HG02759 (cell line): ENCODE data around the gene RFC5.
"Not testable (repeated sequence)": the region's sequence is repeated elsewhere in the genome, so short reads cannot be mapped to it uniquely, and the experiment has no call there.

Source experiments
- ATAC-seq: cut with Tn5 transposase; IDR thresholded peaks from one replicate; pipeline ENCODE4 v1.9.1; 2021; ENCODE audit warnings: mild to moderate bottlenecking, moderate library complexity; ENCODE audit not compliant: unreplicated experiment

RFC5 gene, protein sequence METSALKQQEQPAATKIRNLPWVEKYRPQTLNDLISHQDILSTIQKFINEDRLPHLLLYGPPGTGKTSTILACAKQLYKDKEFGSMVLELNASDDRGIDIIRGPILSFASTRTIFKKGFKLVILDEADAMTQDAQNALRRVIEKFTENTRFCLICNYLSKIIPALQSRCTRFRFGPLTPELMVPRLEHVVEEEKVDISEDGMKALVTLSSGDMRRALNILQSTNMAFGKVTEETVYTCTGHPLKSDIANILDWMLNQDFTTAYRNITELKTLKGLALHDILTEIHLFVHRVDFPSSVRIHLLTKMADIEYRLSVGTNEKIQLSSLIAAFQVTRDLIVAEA

DNA sequence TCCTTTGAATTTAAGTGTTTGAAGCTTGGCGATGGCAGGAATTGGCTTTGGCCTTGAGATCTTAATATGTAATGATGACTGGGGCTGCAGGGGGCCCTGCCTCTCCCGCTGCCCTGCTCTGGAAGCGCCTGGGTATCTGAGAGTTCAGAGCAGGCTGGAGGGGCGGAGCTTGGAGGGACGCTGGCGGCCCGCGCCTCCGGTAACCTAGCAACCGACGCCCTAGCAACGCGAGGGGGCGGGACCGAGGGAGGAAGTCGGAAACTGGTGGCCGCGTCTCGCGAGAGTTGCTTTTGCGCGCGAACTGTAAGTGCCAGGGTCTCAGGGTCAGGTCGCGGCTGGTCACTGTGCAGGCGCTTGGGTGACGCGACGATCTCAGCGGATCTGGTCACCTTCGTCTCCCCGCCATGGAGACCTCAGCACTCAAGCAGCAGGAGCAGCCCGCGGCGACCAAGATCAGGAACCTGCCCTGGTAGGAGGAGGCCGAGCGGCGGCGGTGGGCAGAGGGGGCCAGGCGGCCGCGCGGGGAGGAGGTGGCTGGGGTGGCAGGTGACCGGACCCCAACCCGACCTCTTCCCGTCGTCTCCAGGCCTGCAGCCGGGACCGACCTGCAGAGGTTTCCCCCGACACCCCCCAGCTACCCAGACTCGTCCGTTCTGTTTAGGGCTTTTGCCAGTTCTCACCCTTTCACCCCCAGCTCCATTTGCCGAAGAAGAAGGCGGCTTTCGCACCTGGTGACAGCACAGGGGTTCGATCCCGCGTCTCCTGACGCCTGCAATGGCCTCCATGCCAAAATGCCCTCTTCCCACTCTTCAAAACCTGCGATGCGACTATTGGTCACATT is at the start of gene RFC5:
Gene RFC5 (plus strand): TSS at position 280 of the 841 bp plus-strand sequence. CDS start 125 bp downstream, at position 405.
- peak; percentile 97 for ATAC-seq

DNA sequence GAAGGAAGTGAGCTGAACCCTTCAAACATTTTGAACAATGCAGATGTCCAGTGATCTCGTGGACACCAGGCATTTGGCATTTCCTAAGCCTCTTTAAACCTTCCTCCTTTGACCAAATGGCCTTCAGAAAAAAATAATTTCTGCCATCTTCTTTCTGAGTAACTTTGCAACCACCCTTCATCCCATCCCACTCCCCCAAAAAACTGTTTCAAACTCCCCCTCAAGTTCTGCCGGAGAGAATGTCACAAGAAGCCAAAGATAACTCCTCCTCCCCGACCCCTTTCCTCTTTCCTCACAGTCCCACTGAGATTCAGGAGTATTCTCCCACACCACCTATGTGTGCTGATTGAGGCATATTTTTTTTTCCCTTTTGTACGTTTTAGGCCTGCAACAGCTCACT is 49.5 kb upstream of the RFC5 start:
- no peak for ATAC-seq

DNA sequence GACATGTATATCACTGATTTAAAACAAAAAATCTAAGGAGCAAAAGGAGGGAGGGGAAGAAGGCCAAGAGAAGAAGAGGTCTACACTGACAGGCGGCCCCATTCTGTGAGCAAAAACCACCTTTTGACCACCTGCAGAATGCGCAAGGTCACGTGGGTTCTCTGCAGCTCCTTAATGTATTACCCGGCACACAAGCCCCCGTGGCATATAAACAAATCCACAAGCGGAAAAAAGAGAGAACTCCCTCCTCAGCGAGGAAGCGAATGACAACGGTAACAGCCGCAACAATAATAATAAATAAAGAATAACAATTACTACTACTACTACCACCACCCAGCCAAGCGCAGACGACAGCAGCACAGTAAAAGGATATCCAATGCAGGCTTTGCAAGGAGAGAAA is 49.0 kb upstream of the RFC5 start:
- no peak for ATAC-seq

DNA sequence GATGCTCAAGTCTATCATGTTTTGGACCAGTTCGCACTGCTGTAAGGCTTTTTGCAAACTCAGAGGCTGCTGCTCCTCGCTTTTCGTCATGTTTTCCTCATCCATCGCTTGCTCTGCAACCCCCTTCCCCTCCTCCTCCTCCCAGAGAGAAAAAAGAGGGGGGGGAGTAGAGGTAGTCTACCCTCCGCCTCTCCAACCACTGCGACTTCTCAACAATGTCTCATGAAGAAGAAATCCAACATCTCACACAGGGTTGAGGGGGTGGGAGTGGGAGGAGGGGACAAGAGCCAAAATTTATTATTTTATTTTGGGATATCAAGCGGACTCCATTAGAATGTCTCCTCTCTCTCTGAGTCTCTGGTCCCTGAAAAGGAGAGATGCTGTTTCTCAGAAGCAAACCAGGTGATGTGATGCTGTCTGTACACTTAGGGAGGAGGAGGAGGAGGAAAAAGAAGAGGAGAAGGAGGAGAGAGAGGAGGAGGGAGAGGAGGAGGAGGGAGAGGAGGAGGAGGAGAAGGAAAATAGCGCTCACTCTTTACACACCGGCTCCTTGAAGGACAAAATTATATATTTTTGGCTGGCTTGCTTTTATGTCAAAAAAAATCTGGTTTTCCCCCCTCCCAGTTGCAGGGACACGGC is 48.2 kb upstream of the RFC5 start:
- no peak for ATAC-seq

DNA sequence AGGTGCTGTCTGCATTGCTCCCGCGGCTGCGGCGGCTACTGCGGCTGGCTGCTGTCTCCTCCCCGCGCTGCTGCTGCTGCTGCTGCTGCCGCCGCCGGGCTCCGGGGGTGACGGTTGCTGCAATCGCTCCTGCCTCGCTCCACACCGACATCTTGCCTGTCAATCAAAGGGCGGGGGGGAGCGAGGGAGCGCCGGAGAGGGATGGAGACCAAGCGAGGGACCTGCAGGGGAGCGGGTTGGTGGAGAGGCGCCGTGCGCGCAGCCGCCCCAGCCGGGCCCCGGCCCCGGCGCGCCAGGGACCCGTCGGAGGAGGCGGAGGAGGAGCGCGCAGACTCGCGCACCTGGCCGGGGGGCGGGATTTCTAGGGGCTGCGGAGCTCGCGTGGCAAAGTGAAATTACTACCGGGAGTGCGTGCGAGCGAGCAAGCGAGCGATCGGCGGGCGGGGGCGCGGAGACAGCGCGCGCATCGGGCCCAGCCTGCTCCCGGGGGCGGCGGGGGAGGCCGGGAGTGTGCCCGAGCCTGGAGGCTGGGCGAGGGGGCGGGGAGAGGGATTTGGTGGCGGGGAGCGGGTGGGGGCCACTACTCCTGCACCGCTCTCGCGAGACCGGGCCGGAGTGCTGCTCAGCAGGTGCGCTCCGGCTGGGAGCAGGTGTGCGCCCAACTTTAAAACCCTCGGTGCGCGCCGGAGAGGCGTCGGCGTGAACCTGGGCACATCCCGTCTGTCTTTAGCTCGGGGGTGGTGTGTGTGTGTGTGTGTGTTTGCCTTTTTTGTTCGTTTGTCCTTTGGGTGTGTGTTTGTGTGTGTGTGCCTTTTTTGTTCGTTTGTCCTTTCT is 47.5 kb upstream of the RFC5 start, which contains the start of gene KSR2:
Gene KSR2 (minus strand): TSS at position 165 of the 834 bp plus-strand sequence. CDS start 735 bp downstream, outside the sequence.
- ATAC-seq = peak; percentile 71

DNA sequence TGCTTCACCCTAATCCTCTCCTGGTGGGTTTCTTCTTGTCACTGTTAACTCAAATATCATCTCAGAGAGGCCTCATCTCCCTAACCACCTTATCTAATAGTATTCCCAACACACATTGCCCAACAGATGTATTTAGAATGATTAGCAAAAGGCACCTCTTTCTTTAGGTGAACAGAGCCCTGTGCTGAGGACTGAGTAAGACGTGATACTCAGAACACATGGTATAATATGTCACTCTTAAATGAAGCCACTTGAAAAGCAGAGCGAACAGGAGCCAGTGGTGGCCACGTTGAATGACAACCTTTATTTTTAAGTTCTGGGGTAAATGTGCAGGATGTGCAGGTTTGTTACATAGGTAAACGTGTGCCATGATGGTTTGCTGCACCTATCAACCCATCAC is 46.2 kb upstream of the RFC5 start:
- ATAC-seq = no peak

DNA sequence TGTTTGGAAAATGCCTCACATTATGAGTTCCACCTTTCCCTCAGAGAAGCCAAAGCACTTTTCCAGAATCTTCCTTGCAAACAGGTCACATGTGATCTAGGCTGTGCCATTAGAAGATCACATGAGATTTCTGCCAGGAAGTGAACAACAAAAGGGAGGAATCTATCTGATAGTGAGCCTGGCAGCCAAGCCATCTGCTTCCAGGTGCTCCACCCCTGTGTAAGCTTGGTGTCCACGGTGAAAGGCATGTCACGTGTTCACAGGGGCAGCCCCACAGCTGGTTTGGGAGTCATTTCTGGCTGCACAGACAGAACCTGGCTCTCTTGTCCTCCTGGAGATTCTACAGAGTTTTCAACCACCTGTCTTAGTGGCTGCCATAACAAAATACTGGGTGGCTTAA is 44.2 kb upstream of the RFC5 start:
- no peak for ATAC-seq

DNA sequence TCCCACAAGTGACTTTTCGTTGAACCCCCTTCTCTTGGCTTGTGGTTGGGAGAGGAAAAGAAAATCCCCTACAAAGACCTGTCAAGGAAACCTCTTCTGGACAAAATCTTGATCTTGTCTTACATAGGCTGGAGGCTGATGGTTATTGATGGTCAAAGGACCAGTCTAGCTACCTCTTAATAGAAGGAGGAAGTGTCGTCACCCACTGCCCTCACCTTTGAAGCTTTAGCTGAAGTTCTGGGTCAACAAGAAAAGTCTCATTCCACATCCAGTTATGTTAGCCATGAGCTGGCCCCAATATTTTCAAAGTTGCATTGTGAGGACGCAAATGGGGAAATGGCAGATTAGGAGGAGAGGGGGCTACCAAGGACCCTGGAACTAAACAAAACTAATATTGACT is 41.5 kb upstream of the RFC5 start:
- ATAC-seq = no peak

DNA sequence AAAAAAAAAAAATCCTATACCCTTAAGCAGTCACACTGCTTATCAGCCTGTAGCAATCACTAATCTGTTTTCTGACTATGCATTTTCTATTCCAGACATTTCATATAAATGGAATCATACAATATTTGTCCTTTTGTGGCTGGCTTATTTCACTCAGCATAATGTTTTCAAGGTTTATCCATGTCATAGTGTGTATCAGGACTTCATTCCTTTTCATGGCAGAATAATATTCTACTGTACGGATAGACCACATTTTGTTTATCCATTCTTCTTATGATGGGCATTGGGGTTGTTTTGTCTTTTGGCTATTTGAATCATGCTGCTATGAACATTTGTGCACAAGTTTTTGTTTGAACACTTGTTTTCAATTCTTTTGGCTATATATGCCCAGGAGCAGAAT is 39.1 kb upstream of the RFC5 start:
- ATAC-seq = no peak

DNA sequence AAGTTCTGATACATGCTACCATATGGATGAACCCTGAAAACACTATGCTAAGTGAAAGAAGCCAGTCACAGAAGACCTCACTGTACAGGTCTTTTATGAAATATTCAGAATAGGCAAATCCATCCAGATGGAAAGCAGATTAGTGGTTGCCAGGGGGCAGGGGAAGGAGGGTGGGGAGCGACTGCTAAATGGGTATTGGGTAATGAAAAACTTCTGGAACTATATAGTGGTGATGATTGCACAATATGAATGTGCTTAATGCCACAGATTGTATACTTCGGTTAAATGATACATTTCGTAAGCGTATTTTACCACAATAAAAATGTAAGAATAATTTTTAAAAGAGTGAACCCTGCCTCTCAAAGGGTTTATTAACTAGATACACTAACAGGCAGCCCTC is 35.9 kb upstream of the RFC5 start:
- ATAC-seq = no peak

DNA sequence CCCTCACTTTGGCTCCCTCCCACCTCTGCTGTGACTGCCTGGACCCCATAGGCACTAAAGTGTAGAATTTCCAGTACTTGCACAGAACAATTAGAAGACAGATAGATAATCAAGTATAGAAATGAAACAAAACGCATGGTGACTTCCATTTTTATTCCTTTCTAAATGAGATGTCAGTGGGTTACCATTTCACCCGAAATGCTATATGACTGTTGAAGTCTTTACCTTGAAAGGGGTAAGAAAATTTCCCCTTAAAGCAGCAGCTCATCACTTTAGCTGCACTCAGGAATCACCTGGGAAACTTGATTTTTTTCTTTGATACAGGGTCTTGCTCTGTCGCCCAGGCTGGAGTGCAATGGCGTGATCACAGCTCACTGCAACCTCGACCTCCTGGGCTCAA is 35.2 kb upstream of the RFC5 start:
- no peak for ATAC-seq

DNA sequence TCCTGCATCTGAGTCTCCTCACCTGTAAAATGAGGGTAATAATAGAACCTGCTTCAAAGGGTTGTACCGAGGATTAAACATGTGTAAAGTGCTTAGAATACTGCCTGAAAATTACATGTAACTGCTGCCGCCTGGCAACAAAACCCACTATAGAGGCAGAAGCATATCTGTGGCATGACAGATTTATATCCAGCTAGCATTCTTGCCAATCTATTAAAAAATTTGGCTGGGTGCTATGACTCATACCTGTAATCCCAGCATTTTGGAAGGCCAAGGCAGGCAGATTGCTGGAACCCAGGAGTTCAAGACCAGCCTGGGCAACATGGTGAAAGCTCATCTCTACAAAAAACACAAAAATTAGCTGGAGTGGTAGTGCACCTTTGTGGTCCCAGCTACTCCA is 31.3 kb upstream of the RFC5 start:
- ATAC-seq = no peak

DNA sequence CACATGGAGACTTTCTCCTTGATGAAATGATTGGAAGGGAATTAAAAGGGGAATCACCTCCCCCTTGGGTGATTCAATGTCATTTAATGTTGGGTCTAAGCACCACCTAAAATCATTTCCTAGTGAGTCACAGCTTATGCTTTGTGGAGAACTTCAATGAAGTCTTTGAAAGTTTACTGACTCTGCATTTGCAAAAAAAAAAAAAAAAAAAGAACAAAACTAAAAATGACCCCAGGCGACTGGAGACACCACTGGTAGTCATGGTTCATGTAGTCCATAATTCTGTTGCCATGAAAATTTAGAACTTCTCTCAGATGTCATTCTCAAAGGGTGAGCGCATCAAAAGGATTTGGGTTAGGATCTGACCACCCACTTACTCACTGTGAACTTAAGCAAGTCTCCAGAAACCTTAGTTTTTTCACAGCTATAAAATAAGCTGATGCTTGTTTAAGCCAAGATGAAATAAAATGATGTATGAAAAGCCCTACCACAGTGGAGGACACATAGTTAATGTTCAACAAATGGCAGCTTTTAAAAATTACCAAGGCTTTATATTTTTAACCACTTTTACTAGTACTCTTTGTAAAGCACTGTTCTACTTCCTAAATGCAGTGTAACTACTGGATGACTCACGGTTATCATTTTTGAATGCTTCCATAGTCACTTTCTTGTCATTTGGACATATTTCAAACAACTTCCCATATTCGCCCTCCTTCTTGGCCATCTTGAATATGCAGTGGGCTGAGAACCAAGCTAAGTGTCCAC is 29.6 kb upstream of the RFC5 start:
- no peak for ATAC-seq

DNA sequence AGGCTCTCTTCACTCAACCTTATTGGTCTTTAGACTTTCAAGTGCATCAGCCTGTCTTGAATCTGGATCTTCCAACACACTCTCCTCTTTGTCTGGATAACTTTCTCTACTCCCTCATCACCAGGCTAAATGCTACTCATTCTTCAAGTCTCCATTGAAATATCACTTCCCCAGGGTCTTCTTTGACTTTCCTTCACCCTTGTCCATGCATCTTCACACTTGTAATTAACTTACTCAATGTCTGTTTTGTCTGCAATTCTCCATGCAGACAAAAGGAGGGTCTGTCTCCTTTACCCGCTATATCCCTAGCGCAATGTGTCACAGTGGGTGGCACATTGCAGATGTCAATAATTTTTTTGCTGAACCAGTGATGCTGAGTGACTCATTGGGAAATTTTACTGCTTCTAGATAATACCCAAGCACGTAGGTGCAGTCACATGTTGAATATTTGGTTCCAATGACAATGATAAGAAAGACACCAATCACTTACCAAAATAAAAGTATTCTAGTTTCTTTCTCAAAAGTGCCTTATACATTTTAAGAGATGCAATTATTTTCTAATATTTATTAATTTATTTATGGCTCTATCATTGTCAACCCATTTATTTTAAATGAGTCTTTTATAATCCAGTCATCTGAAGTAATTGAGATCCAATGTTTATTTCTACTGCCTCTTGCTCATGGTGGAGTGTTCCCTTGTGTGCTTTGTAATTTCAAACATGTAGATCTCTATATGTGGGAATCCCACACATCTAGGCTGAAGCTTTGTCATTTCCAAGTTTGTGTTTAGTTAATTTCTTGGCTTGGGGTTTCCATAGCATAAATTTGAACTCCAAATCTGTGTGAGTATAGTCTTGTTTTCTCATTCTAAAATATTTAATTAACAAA is 21.7 kb upstream of the RFC5 start:
- no peak for ATAC-seq

DNA sequence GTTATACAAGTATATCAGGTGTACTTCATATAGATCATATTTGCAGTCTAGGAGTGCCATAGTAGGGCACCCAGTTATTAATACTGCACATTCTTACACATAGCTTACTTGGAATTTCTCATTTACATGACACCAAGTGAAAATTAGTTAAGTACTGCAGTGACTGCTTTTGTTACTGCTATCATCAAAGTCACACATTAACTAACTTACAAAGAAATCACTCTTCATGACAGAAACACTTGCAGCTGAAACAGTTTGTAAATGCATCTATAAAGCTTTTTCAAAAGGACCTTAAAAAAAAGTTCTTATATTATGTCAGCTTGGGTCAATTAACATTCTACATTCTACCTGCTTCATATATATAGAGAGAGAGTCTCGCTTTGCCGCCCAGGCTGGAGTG is 17.8 kb upstream of the RFC5 start:
- ATAC-seq = no peak

DNA sequence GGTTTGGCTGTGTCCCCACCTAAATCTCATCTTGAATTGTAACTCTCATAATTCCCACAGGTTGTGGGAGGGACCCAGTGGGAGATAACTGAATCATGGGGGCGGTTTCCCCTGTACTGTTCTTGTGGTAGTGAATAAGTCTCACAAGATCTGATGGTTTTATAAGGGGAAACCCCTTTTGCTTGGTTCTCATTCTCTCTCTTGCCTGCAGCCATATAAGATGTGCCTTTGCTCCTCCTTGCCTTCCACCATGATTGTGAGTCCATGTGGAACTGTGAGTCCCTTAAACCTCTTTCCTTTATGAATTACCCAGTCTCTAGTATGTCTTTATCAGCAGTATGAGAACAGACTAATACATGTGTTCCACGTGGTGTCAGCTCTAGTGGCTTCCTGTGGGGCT is 16.7 kb upstream of the RFC5 start:
- ATAC-seq = not testable (repeated sequence)

DNA sequence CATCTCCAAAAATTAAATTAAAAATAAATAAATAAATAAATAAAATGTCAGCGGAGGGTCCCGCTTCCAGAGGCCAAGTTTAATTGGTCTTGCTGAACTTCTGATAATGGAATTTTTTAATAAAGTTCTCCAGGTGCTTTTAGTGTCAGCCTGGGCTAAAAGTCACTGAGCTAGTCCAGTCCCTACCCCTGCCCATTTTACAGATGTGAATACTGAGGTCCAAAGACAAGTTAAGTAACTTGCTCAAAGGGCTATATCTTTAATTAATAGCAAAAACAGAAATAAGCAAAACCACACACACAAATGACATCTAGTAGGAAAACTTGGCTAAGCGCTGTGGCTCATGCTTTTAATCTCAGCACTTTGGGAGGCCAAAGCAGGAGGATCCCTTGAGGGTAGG is 5.6 kb upstream of the RFC5 start:
- ATAC-seq = no peak

DNA sequence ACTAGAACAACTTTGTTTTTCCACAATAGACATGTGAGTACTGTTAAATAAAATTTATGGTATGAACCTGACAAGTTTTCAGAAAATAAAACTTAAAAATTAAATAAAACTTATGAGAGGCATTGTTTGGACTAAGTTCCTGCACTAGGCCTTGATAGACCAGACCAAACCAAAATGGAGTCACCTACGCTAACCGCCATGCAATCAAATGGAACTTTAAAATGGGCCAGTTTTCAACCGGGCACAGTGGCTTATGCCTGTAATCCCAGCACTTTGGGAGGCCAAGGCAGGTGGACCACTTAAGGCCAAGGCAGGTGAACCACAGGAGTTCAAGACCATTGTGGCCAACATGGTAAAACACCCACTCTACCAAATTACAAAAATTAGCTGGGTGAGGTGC is 5.1 kb upstream of the RFC5 start:
- no peak for ATAC-seq

DNA sequence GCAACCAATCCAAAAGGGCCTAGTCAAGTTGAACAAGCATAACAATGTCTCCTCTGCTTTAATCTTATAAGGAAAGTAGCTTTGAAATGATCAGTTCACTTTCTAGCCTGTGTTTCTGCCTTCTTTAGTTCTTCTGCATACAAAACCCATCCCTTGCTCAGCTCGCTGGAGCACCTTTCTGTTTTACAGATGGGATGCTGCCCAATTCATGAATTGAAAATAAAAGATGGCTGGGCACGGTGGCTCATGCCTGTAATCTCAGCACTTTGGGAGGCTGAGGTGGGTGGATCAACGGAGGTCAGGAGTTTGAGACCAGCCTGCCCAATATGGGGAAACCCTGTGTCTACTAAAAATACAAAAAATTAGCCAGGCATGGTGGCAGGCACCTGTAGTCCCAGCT is 4.5 kb upstream of the RFC5 start:
- ATAC-seq = no peak
